ENCODE measurements around the gene C1orf116.

- TF ChIP-seq, protein P1, sequence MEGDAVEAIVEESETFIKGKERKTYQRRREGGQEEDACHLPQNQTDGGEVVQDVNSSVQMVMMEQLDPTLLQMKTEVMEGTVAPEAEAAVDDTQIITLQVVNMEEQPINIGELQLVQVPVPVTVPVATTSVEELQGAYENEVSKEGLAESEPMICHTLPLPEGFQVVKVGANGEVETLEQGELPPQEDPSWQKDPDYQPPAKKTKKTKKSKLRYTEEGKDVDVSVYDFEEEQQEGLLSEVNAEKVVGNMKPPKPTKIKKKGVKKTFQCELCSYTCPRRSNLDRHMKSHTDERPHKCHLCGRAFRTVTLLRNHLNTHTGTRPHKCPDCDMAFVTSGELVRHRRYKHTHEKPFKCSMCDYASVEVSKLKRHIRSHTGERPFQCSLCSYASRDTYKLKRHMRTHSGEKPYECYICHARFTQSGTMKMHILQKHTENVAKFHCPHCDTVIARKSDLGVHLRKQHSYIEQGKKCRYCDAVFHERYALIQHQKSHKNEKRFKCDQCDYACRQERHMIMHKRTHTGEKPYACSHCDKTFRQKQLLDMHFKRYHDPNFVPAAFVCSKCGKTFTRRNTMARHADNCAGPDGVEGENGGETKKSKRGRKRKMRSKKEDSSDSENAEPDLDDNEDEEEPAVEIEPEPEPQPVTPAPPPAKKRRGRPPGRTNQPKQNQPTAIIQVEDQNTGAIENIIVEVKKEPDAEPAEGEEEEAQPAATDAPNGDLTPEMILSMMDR (IDR thresholded peaks at IDR 0.05), result no peak
- no peak for TF ChIP-seq POLR2A (IDR thresholded peaks at IDR 0.05)
Measured at GRCh38 chr1:207028884-207029650, 3.5 kb downstream of the C1orf116 start.
